Measurements from ENCODE around the gene USP21. TPM values are rescaled to one million over a fixed set of nuclear protein-coding genes. Genes with fewer than 3 reads are reported as not detected.

Gene USP21
- total RNA-seq, 1 experiment from 2014 or later, result 10.1 TPM

Other genes with a start within 250 kb of the USP21 start
- not detected in 2 replicates for gene ITLN2, start 204.7 kb upstream of the USP21 start, total RNA-seq (2014; rRNA removed; shearing (Covaris generic))
- gene F11R, start 138.3 kb upstream of the USP21 start, total RNA-seq (2014; rRNA removed; shearing (Covaris generic)), result 46.8 and 90.8 TPM in 2 replicates
- 0.27 and 0.44 TPM in 2 replicates for gene TSTD1, start 120.5 kb upstream of the USP21 start, total RNA-seq (2014; rRNA removed; shearing (Covaris generic))
- 82.7 and 89.0 TPM in 2 replicates for gene USF1, start 113.5 kb upstream of the USP21 start, total RNA-seq (2014; rRNA removed; shearing (Covaris generic))
- gene ARHGAP30, start 89.6 kb upstream of the USP21 start, total RNA-seq (2014; rRNA removed; shearing (Covaris generic)), result 0.12 TPM in 1 of 2 replicates, not detected in the other
- gene NECTIN4, start 69.9 kb upstream of the USP21 start, total RNA-seq (2014; rRNA removed; shearing (Covaris generic)), result not detected in 2 replicates
- gene KLHDC9, start 61.1 kb upstream of the USP21 start, total RNA-seq (2014; rRNA removed; shearing (Covaris generic)), result 3.0 and 3.9 TPM in 2 replicates
- 105 and 111 TPM in 2 replicates for gene PFDN2, start 41.5 kb upstream of the USP21 start, total RNA-seq (2014; rRNA removed; shearing (Covaris generic))
- 24.5 and 31.5 TPM in 2 replicates for gene NIT1, start 41.4 kb upstream of the USP21 start, total RNA-seq (2014; rRNA removed; shearing (Covaris generic))
- gene DEDD, start 26.8 kb upstream of the USP21 start, total RNA-seq (2014; rRNA removed; shearing (Covaris generic)), result 34.0 and 36.6 TPM in 2 replicates
- gene UFC1, start 5.5 kb upstream of the USP21 start, total RNA-seq (2014; rRNA removed; shearing (Covaris generic)), result 97.0 and 125 TPM in 2 replicates
- 6.2 and 7.2 TPM in 2 replicates for gene PPOX, start 6.9 kb downstream of the USP21 start, total RNA-seq (2014; rRNA removed; shearing (Covaris generic))
- 36.6 and 41.8 TPM in 2 replicates for gene B4GALT3, start 18.0 kb downstream of the USP21 start, total RNA-seq (2014; rRNA removed; shearing (Covaris generic))
- gene ADAMTS4, start 39.6 kb downstream of the USP21 start, total RNA-seq (2014; rRNA removed; shearing (Covaris generic)), result 0.39 and 0.67 TPM in 2 replicates
- gene NDUFS2, start 42.9 kb downstream of the USP21 start, total RNA-seq (2014; rRNA removed; shearing (Covaris generic)), result 58.4 and 111 TPM in 2 replicates
- gene FCER1G, start 55.8 kb downstream of the USP21 start, total RNA-seq (2014; rRNA removed; shearing (Covaris generic)), result not detected in 2 replicates
- gene APOA2, start 64.1 kb downstream of the USP21 start, total RNA-seq (2014; rRNA removed; shearing (Covaris generic)), result not detected in 2 replicates
- 13.5 and 14.3 TPM in 2 replicates for gene TOMM40L, start 66.6 kb downstream of the USP21 start, total RNA-seq (2014; rRNA removed; shearing (Covaris generic))
- gene NR1I3, start 78.7 kb downstream of the USP21 start, total RNA-seq (2014; rRNA removed; shearing (Covaris generic)), result not detected in 2 replicates
- gene PCP4L1, start 99.2 kb downstream of the USP21 start, total RNA-seq (2014; rRNA removed; shearing (Covaris generic)), result not detected in 2 replicates
- gene MPZ, start 150.5 kb downstream of the USP21 start, total RNA-seq (2014; rRNA removed; shearing (Covaris generic)), result 0.62 and 0.89 TPM in 2 replicates
- 19.2 and 44.2 TPM in 2 replicates for gene SDHC, start 154.9 kb downstream of the USP21 start, total RNA-seq (2014; rRNA removed; shearing (Covaris generic))
- not detected in 2 replicates for gene CFAP126, start 208.4 kb downstream of the USP21 start, total RNA-seq (2014; rRNA removed; shearing (Covaris generic))

All from M059J (cell line).